22Rv1 (cell line): ENCODE results near the gene WDR3.
A peak's percentile ranks its signal among the peaks of the same experiment; 100 is the strongest.

Source experiments
- CTCF ChIP-seq: fragments of 450-650 bp; IDR thresholded peaks from 2 replicates; pipeline ENCODE4 v1.5.1; 2017; ENCODE audit warnings: mild to moderate bottlenecking
- ZFX ChIP-seq: fragments of 450-650 bp; IDR thresholded peaks from 2 replicates; pipeline ENCODE4 v1.6.1; 2017; ENCODE audit warnings: antibody characterized with exemption, borderline replicate concordance

GRCh38 chr1:117895482-117896114 is 33.9 kb upstream of the WDR3 start:
- peak; percentile 88 for TF ChIP-seq CTCF
- no peak for TF ChIP-seq ZFX
